ENCODE measurements around the gene CNR2.

DNA sequence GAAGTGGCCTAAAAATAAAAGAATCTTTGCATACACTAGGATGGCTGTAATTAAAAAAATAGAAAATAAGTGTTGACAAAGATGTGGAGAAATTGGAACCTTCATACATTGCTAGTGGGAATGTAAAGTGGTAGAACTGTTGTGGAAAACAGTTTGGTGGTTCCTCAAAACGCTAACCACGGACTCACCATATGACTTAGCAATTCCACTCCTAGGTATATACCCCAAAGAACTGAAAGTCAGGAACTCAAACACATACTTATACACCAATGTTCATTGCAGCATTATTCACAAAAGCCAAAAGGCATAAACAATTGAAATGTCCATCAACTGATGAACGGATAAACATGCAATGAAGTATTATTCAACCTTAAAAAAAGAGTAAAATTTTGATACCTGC, 77.1 kb downstream of the CNR2 start:
- TF ChIP-seq, protein P1, sequence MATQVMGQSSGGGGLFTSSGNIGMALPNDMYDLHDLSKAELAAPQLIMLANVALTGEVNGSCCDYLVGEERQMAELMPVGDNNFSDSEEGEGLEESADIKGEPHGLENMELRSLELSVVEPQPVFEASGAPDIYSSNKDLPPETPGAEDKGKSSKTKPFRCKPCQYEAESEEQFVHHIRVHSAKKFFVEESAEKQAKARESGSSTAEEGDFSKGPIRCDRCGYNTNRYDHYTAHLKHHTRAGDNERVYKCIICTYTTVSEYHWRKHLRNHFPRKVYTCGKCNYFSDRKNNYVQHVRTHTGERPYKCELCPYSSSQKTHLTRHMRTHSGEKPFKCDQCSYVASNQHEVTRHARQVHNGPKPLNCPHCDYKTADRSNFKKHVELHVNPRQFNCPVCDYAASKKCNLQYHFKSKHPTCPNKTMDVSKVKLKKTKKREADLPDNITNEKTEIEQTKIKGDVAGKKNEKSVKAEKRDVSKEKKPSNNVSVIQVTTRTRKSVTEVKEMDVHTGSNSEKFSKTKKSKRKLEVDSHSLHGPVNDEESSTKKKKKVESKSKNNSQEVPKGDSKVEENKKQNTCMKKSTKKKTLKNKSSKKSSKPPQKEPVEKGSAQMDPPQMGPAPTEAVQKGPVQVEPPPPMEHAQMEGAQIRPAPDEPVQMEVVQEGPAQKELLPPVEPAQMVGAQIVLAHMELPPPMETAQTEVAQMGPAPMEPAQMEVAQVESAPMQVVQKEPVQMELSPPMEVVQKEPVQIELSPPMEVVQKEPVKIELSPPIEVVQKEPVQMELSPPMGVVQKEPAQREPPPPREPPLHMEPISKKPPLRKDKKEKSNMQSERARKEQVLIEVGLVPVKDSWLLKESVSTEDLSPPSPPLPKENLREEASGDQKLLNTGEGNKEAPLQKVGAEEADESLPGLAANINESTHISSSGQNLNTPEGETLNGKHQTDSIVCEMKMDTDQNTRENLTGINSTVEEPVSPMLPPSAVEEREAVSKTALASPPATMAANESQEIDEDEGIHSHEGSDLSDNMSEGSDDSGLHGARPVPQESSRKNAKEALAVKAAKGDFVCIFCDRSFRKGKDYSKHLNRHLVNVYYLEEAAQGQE (IDR thresholded peaks at IDR 0.05; ENCODE audit: insufficient read depth in 1 of 2, low read depth in 2 of 2, low read length in 2 of 2): no peak
- TF ChIP-seq POLR2AphosphoS5 (IDR thresholded peaks at IDR 0.05; ENCODE audit: low read depth, low read length) (no peak), SIN3A (IDR thresholded peaks at IDR 0.05; ENCODE audit: borderline replicate concordance, insufficient read depth, low read length) (no peak), TAF1 (IDR thresholded peaks at IDR 0.05; ENCODE audit: borderline replicate concordance, insufficient read depth, low read length) (no peak), FOXP2 (optimal IDR thresholded peaks at IDR 0.05; ENCODE audit: borderline replicate concordance, extremely low read depth, extremely low read length, insufficient read depth) (no peak)
